ENCODE results near the gene BMP3. TPM values are rescaled to one million over a fixed set of nuclear protein-coding genes. Genes with fewer than 3 reads are reported as not detected.

The BMP3 gene
- total RNA-seq, 3 donors from 2014 or later: 0.98 to 25.3 (median 2.6) TPM

DNA sequence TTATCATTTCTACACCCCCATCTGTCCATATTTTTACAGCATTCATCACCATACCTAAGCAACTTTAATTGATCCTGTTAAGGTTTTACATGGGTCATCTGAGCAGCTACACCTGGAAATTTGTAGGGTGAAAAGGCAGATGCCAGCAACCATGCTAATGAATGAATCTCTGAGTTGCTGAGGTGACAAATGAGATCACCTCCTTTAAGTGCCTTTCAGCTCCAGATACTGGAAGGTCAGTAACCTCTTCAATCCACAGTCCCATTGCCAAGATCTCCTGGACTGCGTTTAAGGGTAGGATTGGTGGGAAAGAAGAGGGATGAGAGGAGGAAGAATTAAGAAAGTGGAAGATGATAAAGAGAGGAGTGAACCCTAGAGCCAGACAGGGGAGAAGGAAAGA is 8.5 kb upstream of the BMP3 start:
- Histone ChIP-seq H3K27ac (no peak overlapping the region), H3K4me1 (no peaks in the 10 kb centered on the region), H3K27me3 (peaks cover 0 to 10% of the 10 kb centered on the region in 2 donors), H3K36me3 (no peaks in the 10 kb centered on the region), H3K4me3 (no peak overlapping the region), H3K9me3 (no peaks in the 10 kb centered on the region)
- no peak for DNase-seq (ENCODE audit: low spot score in 2 of 2)
- intact Hi-C loops (cut with DNase I; ENCODE audit: low total_unique reads): no loop called here
- TF ChIP-seq POLR2A (IDR thresholded peaks at IDR 0.05) (no peak), POLR2AphosphoS5 (IDR thresholded peaks at IDR 0.05) (no peak)
- TF ChIP-seq, protein P1, sequence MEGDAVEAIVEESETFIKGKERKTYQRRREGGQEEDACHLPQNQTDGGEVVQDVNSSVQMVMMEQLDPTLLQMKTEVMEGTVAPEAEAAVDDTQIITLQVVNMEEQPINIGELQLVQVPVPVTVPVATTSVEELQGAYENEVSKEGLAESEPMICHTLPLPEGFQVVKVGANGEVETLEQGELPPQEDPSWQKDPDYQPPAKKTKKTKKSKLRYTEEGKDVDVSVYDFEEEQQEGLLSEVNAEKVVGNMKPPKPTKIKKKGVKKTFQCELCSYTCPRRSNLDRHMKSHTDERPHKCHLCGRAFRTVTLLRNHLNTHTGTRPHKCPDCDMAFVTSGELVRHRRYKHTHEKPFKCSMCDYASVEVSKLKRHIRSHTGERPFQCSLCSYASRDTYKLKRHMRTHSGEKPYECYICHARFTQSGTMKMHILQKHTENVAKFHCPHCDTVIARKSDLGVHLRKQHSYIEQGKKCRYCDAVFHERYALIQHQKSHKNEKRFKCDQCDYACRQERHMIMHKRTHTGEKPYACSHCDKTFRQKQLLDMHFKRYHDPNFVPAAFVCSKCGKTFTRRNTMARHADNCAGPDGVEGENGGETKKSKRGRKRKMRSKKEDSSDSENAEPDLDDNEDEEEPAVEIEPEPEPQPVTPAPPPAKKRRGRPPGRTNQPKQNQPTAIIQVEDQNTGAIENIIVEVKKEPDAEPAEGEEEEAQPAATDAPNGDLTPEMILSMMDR (IDR thresholded peaks at IDR 0.05): no peak

DNA sequence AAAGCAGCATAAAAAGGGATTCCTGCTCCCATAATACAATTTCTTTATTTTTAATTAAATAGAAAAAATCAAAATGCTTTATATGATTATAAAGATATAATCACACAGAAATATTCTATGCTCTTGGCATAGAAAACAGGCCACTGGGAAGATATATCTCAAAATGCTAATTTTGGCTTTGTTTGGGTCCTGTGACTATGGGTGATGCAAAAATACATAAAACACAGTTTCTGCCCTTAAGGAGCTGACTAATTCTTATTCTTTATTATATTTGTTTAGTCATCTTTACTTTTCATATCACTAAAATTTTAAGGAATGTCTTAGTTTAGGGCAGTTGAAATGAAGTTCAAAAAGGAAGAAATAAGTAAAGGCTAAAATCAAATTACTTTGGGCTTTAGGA is 7.0 kb upstream of the BMP3 start:
- no peak for TF ChIP-seq POLR2A (IDR thresholded peaks at IDR 0.05)
- TF ChIP-seq, protein P1 (IDR thresholded peaks at IDR 0.05): no peak
- no peak for TF ChIP-seq POLR2AphosphoS5 (IDR thresholded peaks at IDR 0.05)
- no peak overlapping the region for H3K27ac ChIP-seq
- intact Hi-C loops (cut with DNase I; ENCODE audit: low total_unique reads): no loop called here
- H3K27me3 ChIP-seq: peaks cover 0 to 10% of the 10 kb centered on the region in 2 donors
- no peaks in the 10 kb centered on the region for H3K4me1 ChIP-seq
- DNase-seq (ENCODE audit: low spot score in 2 of 2): no peak
- no peak overlapping the region for H3K4me3 ChIP-seq
- H3K9me3 ChIP-seq: no peaks in the 10 kb centered on the region
- no peaks in the 10 kb centered on the region for H3K36me3 ChIP-seq

GRCh38 chr4:81030981-81031791 is 678 bp downstream of the BMP3 start:
- no peak overlapping the region for H3K27ac ChIP-seq
- no peaks in the 10 kb centered on the region for H3K36me3 ChIP-seq
- DNase-seq (ENCODE audit: low spot score in 2 of 2): no peak
- no peaks in the 10 kb centered on the region for H3K9me3 ChIP-seq
- intact Hi-C loops (cut with DNase I; ENCODE audit: low total_unique reads): no loop called here
- H3K4me1 ChIP-seq: no peaks in the 10 kb centered on the region
- peak overlapping the region; percentile 45 to 62 (median 48) for H3K4me3 ChIP-seq
- no peak for TF ChIP-seq POLR2AphosphoS5 (IDR thresholded peaks at IDR 0.05)
- TF ChIP-seq, protein P1 (IDR thresholded peaks at IDR 0.05): no peak
- no peak for TF ChIP-seq POLR2A (IDR thresholded peaks at IDR 0.05)
- H3K27me3 ChIP-seq: peaks cover 0 to 44% of the 10 kb centered on the region in 2 donors

GRCh38 chr4:81031796-81032551 is 1.5 kb downstream of the BMP3 start:
- Histone ChIP-seq H3K4me1 (no peaks in the 10 kb centered on the region), H3K27ac (no peak overlapping the region), H3K4me3 (peak overlapping the region; percentile 45 to 62 (median 48)), H3K27me3 (peaks cover 0 to 44% of the 10 kb centered on the region in 2 donors), H3K36me3 (no peaks in the 10 kb centered on the region), H3K9me3 (no peaks in the 10 kb centered on the region)
- no peak for DNase-seq (ENCODE audit: low spot score in 2 of 2)
- intact Hi-C loops (cut with DNase I; ENCODE audit: low total_unique reads): no loop called here
- no peak for TF ChIP-seq POLR2AphosphoS5 (IDR thresholded peaks at IDR 0.05)

DNA sequence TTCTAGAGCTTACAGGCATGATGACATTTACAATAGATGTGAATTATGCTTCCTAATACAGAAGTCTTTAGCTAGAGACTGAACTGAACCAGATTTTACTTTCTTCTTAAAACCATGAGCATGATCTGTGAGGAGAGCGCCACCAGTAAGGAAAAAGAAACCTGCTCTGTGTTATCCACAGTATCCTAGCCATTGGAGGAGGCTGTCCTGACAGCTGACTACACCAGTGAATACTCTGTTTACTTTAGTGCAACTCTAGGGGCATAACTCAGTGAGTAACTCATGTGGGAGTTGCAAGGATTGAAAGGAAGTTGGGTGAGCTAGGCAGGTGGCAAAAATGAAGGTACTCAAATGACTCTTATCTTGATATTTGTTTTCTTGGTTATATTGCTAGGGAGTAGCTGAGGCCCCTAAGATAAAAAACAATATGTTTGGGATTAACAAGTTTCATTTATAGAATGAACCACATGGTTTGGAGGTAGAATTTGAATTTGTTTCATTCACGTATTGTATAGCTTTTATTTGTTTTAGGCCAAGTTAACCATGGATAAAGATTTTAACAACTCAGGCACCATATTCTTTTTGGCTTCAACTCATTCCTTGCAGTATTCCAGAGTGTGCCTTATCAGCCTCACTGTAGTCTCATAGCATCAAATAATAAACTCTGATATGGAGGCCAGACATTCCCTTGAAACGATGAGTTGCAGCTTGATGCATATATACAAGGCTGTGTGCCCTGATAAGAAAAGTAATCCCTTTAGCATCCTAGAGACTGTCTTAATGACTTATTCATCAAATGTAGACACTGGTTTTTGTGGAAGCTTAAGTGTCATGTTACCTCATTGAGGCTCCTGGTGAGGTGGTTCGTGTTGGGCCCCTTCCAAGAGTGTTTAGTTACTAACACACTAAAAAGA is 2.5 kb downstream of the BMP3 start:
- Histone ChIP-seq H3K4me1 (no peaks in the 10 kb centered on the region), H3K36me3 (no peaks in the 10 kb centered on the region), H3K4me3 (no peak overlapping the region), H3K27ac (no peak overlapping the region), H3K27me3 (peaks cover 0 to 44% of the 10 kb centered on the region in 2 donors), H3K9me3 (no peaks in the 10 kb centered on the region)
- intact Hi-C loops (cut with DNase I; ENCODE audit: low total_unique reads): no loop called here
- TF ChIP-seq, protein P1 (IDR thresholded peaks at IDR 0.05): no peak
- TF ChIP-seq POLR2A (IDR thresholded peaks at IDR 0.05) (no peak), POLR2AphosphoS5 (IDR thresholded peaks at IDR 0.05) (no peak)
- no peak for DNase-seq (ENCODE audit: low spot score in 2 of 2)

Data from breast epithelium (tissue), 4 donors.